HepG2 (cell line): ENCODE measurements around the gene TSHB. TPM values are rescaled to one million over a fixed set of nuclear protein-coding genes. Genes with fewer than 3 reads are reported as not detected.

Experiments used
- ATAC-seq: fragments of 200-7000 bp; cut with Tn5 transposase; 3 replicates; pipeline ENCODE4 v1.9.1; 2020; ENCODE audit warnings: mild to moderate bottlenecking, moderate library complexity
- BruUV-seq: library from RNA; stranded (reverse); fragments of 400-500 nt; replicated peaks from 2 replicates; lab custom pipeline; 2021; lab: Mats Ljungman, UMichigan
- CTCF ChIA-PET: fragments of 300-600 bp; formaldehyde crosslinking; extraction: SDS; loops from one replicate; lab custom pipeline; 2021; ENCODE audit warnings: low total read pairs, inconsistent platforms, low intra/inter-chr PET ratio; lab: Yijun Ruan, JAX
- POLR2A ChIA-PET: fragments of 350-600 bp; sonication (Branson Sonifier 250); formaldehyde crosslinking; loops from one replicate; lab custom pipeline; 2020; ENCODE audit warnings: antibody characterized with exemption, inconsistent platforms; lab: Yijun Ruan, JAX
- DNase-seq: peaks from one replicate; pipeline ENCODE4 v3.0.0-alpha.2; 2015; ENCODE audit warnings: low spot score
- FAIRE-seq: peaks from 3 replicates; lab custom pipeline; 2011; peaks lifted over from hg19 to GRCh38; lab: Jason Lieb, UNC
- H2AFZ ChIP-seq: one replicate; pipeline ENCODE4 v1.6.1; 2011; ENCODE audit warnings: low read length, inconsistent platforms
- H3K27ac ChIP-seq: fragments of 300-600 bp; 3 replicates; pipeline ENCODE4 v1.8.0; 2011; ENCODE audit warnings: mixed run types, mild to moderate bottlenecking, mixed read lengths, low read length, inconsistent platforms; ENCODE audit not compliant: insufficient read depth; ENCODE audit errors: extremely low read length
- H3K27me3 ChIP-seq, 2 experiments: fragments of 200-600 bp in 1 of 2; 2 replicates in 1 of 2; 3 replicates in 1 of 2; pipeline versions ENCODE4 v1.6.0 to v1.8.0; 2011; ENCODE audit warnings: low read length in 2 of 2, mild to moderate bottlenecking in 2 of 2, moderate library complexity in 2 of 2, inconsistent platforms in 1 of 2; ENCODE audit not compliant: insufficient read depth in 2 of 2, control insufficient read depth in 1 of 2
- H3K36me3 ChIP-seq, 2 experiments: fragments of 200-600 bp in 1 of 2; replicated peaks in 1 of 2; 2 replicates in 1 of 2; 3 replicates in 1 of 2; pipeline versions ENCODE4 v1.5.1 to v1.8.0; 2011; ENCODE audit warnings: low read length in 2 of 2, inconsistent platforms in 1 of 2; ENCODE audit not compliant: insufficient read depth in 2 of 2, control insufficient read depth in 1 of 2
- H3K4me1 ChIP-seq: 2 replicates; pipeline ENCODE4 v1.5.1; 2012; ENCODE audit warnings: low read length, inconsistent platforms; ENCODE audit not compliant: insufficient read depth
- H3K4me2 ChIP-seq: 2 replicates; pipeline ENCODE4 v1.6.0; 2011; ENCODE audit warnings: low read depth, low read length, inconsistent platforms
- H3K4me3 ChIP-seq, 3 experiments: fragments of 200-600 bp in 1 of 3; sonication (generic), shearing (Covaris generic) in 1 of 3; replicated peaks in 1 of 3; 2 replicates each; pipeline ENCODE4 v1.5.1; 2011 to 2016; ENCODE audit warnings: low read length in 3 of 3, inconsistent platforms in 2 of 3, low read depth in 2 of 3, mild to moderate bottlenecking in 2 of 3, control low read depth in 1 of 3, mixed read lengths in 1 of 3; ENCODE audit not compliant: insufficient read depth in 1 of 3
- H3K79me2 ChIP-seq: one replicate; pipeline ENCODE4 v1.6.1; 2011; ENCODE audit warnings: low read length, inconsistent platforms; ENCODE audit not compliant: insufficient read depth
- H3K9ac ChIP-seq: 2 replicates; pipeline ENCODE4 v1.6.0; 2011; ENCODE audit warnings: mild to moderate bottlenecking, low read depth, low read length, inconsistent platforms; ENCODE audit not compliant: insufficient read depth
- H3K9me3 ChIP-seq: 2 replicates; pipeline ENCODE4 v1.5.1; 2012; ENCODE audit warnings: mild to moderate bottlenecking, low read length
- H4K20me1 ChIP-seq: 2 replicates; pipeline ENCODE4 v1.6.0; 2011; ENCODE audit warnings: inconsistent platforms, mild to moderate bottlenecking, low read length, moderate library complexity; ENCODE audit not compliant: insufficient read depth
- HMG20B ChIP-seq: conservative IDR thresholded peaks from 2 replicates; pipeline ENCODE4 v1.6.1; 2016; ENCODE audit warnings: missing genetic modification reagents, missing compliant biosample characterization
- POLR2AphosphoS2 ChIP-seq: IDR thresholded peaks from 2 replicates; pipeline ENCODE4 v1.6.1; 2011; ENCODE audit warnings: low read depth, low read length, improper control_type of control experiment
- ZFX ChIP-seq: sonication (generic); formaldehyde crosslinking; IDR thresholded peaks from 2 replicates; pipeline ENCODE4 v1.4.0; 2020; ENCODE audit warnings: mild to moderate bottlenecking, low read depth, missing genetic modification reagents, moderate library complexity
- ZNF142 ChIP-seq: sonication (generic); formaldehyde crosslinking; IDR thresholded peaks from 2 replicates; pipeline ENCODE4 v1.4.0; 2020; ENCODE audit warnings: missing genetic modification reagents
- ZNF710 ChIP-seq: sonication (generic); formaldehyde crosslinking; IDR thresholded peaks from 2 replicates; pipeline ENCODE4 v1.5.0; 2020; ENCODE audit warnings: mild to moderate bottlenecking, missing genetic modification reagents, borderline replicate concordance
- WGBS: methylation state at CpG from one replicate; pipeline ENCODE4 v1.1.6; 2017; ENCODE audit warnings: low lambda C conversion rate; 5-methylcytosine and 5-hydroxymethylcytosine counted together
- in situ Hi-C: cut with HindIII; loops from 2 replicates; pipeline ENCODE4 v1.10.0; 2017; ENCODE audit warnings: low pct_unique_long_range_greater_than_20kb; ENCODE audit not compliant: extremely low pct_ligation_motif_present
- intact Hi-C: fragments of 100-400 bp; cut with micrococcal nuclease; formaldehyde crosslinking; loops from one replicate; pipeline ENCODE4 v1.10.0; 2022; ENCODE audit not compliant: unreplicated experiment
- polyA plus RNA-seq, 8 experiments: library from polyadenylated mRNA; depleted of rRNA in 3 of 8; stranded (reverse) in 7 of 8; unstranded in 1 of 8; fragments of >200 nt; fragmentation: Illumina TruSeq in 4 of 8; extraction: Trizol in 4 of 8; gene quantifications; 2 replicates each; pipeline versions ENCODE4 v1.2.1 to v1.2.3, GENCODE V29; 2011 to 2016; ENCODE audit warnings: low read depth in 4 of 8, missing spikeins in 1 of 8, mixed read lengths in 1 of 8; ENCODE audit not compliant: insufficient read depth in 1 of 8
- total RNA-seq, 5 experiments: library from RNA; depleted of rRNA; stranded (reverse); fragments of >200 nt; fragmentation: Illumina TruSeq; extraction: Trizol; gene quantifications; 2 replicates each; pipeline ENCODE4 v1.2.3, GENCODE V29; 2016; ENCODE audit warnings: low read depth in 1 of 5

TSHB gene
- total and polyA plus RNA-seq, 2 of the 13 experiments (the other 11 are each of a cell fraction or from before 2014, with no cell fraction given), result not detected

GRCh38 chr1:115067161-115067859 is 37.7 kb downstream of the TSHB start:
- H3K36me3 ChIP-seq, result no peaks in the 10 kb centered on the region
- TF ChIP-seq POLR2AphosphoS2 (no peak), ZNF710 (CRISPR knock-in tag) (no peak), ZFX (CRISPR knock-in tag) (no peak)
- no peaks in the 10 kb centered on the region for H3K9me3 ChIP-seq
- H3K4me1 ChIP-seq, result no peaks in the 10 kb centered on the region
- H3K9ac ChIP-seq, result no peak overlapping the region
- DNase-seq, result no peak
- H3K27ac ChIP-seq, result no peak overlapping the region
- H4K20me1 ChIP-seq, result no peaks in the 10 kb centered on the region
- POLR2A ChIA-PET, result no interaction called here
- intact Hi-C loops, result no loop called here
- in situ Hi-C loops, result no loop called here
- peaks cover 0 to 3% of the 10 kb centered on the region in 2 experiments; a peak in 1 of 5 replicates for H3K27me3 ChIP-seq
- no peak overlapping the region for H3K4me2 ChIP-seq
- no peak overlapping the region for H3K4me3 ChIP-seq
- BruUV-seq, result no TSS peak
- no peak for FAIRE-seq
- H3K79me2 ChIP-seq, result no peaks in the 10 kb centered on the region
- H2AFZ ChIP-seq, result no peak overlapping the region
- WGBS, result 18% methylated on average over 6 of the region's 8 CpGs
- no peak for ATAC-seq
- CTCF ChIA-PET, result no interaction called here

GRCh38 chr1:115068826-115069585 is 39.4 kb downstream of the TSHB start:
- Histone ChIP-seq H3K4me2 (no peak overlapping the region), H3K9ac (no peak overlapping the region), H3K9me3 (no peaks in the 10 kb centered on the region), H3K27me3 (peaks cover 4 to 5% of the 10 kb centered on the region in 2 experiments; a peak in 3 of 5 replicates), H3K27ac (no peak overlapping the region), H3K4me1 (no peaks in the 10 kb centered on the region), H3K79me2 (no peaks in the 10 kb centered on the region), H3K4me3 (no peak overlapping the region), H2AFZ (no peak overlapping the region), H4K20me1 (no peaks in the 10 kb centered on the region), H3K36me3 (no peaks in the 10 kb centered on the region)
- WGBS, result 8% methylated on average over 11 of the region's 12 CpGs
- DNase-seq, result no peak
- no peak for ATAC-seq
- ChIA-PET POLR2A (no interaction called here), CTCF (no interaction called here)
- intact Hi-C loops, result no loop called here
- in situ Hi-C loops, result no loop called here
- no peak for FAIRE-seq
- no TSS peak for BruUV-seq
- TF ChIP-seq HMG20B (CRISPR knock-in tag) (no peak), ZNF142 (CRISPR knock-in tag) (no peak)
